HUDEP-2 (cell line): ENCODE results near the gene NFASC.
A peak's percentile ranks its signal among the peaks of the same experiment; 100 is the strongest.

Source experiments
- DNase-seq, 76 experiments: peaks; one replicate each; lab custom pipeline; 2025; ENCODE audit not compliant: unreplicated experiment in 76 of 76; lab: John Stamatoyannopoulos, UW

NFASC gene

DNA sequence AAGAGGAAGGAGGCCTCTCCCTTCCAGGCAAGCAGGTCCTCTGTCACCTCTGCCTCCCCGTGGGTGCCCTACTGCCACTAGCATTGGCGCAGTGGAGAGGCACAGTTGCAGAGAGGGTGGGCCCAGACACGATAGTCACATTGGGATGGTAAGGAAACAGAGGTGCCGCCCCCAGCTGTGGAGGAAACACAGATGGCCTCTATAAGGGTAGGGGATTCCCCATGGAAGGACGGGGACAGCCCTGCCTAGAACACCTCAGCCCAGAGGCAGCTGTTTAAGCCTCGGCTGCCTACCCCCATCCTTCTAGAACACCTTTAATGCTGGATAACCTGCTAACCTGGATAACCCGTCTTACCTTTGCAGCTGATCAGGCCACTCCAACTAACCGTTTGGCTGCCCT is 106.7 kb downstream of the NFASC start:
- no peak for DNase-seq

DNA sequence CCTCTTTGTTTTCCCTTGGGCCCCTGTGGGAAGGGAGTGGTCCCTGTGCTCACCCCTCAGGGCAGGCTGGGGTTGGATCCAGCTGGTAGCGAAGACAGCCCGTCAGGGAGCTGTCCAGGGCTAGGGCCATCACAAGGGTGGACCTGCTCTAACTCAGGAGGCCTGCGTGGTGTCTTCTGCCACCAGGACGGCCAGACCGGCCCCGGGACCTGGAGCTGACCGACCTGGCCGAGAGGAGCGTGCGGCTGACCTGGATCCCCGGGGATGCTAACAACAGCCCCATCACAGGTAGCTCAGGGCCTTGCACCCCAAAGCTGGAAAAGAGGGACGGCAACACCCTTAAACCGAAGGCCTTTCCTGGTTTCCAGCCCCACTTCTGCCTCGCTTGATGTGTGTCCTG is 108.1 kb downstream of the NFASC start:
- DNase-seq: no peak

- DNase-seq: no peak
These were observed 108.6 kb downstream of the NFASC start for GRCh38 chr1:204979306-204979705.

- no peak for DNase-seq
These were observed 109.4 kb downstream of the NFASC start for GRCh38 chr1:204979891-204980649.

DNA sequence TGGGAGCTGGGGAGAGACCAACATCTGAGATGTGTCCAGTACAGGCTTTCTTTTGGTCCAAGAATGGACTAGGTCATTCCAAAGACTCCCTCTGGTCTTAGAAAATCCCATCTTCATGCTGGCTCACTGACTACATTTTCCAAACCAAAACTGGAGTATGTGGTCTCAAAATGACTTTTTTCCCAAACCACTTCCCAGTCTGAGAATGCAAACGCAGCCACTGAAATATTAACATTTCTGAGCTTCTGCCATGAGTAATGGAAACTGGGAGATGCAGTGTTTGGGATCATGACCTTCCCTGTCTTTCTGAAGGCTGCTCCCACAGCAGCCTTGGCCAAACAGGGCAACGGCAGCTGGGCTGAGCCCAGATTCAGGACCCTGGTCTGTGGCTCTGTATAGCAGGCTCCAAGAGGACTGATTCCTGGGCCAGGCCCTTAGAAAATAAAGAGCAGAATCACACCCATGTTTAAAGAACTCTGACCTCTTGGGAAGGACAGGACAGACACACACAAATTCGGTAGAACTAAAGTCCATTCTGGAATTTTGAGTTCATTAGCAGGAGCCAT is 110.3 kb downstream of the NFASC start:
- no peak for DNase-seq

DNA sequence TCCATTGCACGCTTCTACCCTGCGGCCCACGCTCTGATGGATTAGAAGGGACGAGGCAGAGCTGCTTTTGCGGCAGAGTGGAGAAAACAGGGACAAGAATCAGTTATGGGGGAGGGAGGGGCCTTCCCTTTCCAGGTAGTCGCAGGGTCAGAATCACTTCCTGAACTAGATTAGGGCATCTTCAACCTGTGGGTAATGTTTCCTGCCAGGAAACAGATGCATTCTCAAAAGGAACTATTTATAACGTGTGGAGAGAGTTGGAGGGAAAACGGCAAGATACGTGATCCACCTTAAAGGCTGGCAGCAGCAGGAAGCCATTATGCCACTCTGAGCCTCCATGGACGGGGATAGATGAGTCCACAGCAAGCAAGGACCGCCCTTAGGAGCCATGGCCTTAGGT is 112.5 kb downstream of the NFASC start:
- no peak for DNase-seq

GRCh38 chr1:204983881-204984280 is 113.2 kb downstream of the NFASC start:
- no peak for DNase-seq

DNA sequence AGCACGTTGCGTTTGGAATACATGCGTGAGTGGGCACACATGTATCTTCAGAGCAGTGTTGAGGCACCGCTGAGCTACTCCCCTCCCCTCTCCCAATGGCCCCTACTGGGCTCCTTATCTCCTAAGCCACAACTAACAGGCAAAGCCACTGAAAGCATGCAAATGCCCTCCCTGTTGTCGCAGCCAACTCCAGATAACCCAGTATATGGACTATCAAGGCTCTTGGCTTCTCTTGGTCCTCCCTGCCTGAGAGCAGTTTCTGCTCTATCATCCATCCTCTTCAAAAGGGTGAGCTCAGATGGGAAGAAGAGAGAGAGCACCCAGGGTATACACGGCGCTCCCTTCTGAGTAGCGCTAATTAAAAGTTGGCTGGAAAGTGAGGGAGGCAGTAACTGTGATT is 113.8 kb downstream of the NFASC start:
- DNase-seq: peak in 71 of 76 experiments; percentile 12 to 82 (median 53)

- DNase-seq: no peak
These were observed 115.5 kb downstream of the NFASC start for GRCh38 chr1:204986181-204986580.

DNA sequence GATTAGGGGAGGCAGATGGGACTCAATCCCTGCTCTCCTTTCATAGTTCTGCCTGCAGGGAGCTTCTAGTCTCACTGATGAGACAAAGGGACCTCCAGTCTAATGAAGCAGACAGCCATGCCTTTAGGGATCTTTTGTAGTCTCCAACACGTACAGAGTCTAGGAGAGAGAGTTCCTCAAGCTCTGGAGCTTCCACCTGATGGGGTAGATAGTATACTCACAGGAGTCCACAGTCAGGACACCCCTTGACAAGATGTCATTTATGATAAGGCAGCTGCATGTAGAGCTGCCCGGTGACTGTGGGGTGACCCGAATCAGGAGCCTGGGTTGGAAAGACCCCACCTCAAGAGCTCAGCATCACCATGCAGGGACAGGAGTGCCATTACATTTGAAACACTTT is 117.0 kb downstream of the NFASC start:
- no peak for DNase-seq

DNA sequence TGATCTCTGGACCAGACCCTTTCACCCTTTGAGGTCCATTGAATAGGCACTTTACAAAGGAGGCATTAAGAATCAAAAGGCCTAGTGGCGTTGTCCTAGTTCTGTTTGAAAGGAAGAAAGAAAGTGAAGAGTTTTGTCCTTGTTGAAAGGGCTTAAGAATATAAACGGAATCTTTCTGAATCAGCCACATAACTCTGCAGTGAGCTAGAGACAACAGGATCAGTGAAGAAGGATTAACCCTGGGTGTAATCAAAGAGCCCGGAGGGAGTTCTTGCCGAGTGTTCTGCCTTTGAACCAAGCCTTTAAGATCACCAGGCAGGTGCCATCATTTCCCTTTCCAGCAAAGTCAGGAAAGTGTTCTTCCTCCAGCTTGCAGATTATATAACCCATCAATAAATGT is 117.5 kb downstream of the NFASC start:
- DNase-seq: no peak

DNA sequence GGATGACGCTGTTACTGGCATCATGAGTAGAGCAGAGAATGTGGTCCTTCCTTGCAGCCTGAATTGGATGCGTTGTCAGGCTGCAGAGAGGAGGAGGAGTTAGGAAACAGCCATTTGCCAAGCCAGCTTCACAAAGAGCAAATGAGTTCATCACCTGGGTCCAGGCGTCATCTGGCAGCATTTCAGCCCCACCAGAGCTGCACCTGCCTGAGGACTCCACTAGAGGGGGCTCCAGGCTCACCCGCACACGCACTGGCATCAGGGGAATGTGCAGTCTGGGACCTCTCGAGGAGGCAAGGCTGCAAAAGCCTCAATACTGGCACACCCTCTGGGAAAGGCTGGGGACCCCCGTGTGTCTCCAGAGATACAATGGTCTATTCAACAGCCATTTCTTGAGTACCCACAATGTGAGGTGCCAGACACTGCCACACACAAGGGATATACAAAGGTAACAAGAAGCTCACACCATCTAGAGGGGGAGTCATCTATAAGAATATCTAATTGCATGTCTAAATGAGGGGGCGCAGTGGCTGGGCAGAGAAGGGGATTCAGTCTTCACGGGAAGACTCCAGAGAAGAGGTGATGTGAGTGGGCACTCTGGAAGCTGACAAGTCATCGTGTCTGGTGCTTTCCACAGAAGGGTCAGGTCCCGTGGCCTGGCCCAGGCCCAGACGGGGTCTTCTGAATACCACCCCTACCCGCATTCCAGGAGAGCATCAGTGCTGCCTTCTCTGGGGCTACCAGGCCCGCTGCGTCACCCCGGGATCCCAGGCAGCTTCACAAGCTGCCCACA is 118.8 kb downstream of the NFASC start:
- DNase-seq: peak in 59 of 76 experiments; percentile 9 to 82 (median 44)

- no peak for DNase-seq
These were observed 119.5 kb downstream of the NFASC start for GRCh38 chr1:204990059-204990664.

DNA sequence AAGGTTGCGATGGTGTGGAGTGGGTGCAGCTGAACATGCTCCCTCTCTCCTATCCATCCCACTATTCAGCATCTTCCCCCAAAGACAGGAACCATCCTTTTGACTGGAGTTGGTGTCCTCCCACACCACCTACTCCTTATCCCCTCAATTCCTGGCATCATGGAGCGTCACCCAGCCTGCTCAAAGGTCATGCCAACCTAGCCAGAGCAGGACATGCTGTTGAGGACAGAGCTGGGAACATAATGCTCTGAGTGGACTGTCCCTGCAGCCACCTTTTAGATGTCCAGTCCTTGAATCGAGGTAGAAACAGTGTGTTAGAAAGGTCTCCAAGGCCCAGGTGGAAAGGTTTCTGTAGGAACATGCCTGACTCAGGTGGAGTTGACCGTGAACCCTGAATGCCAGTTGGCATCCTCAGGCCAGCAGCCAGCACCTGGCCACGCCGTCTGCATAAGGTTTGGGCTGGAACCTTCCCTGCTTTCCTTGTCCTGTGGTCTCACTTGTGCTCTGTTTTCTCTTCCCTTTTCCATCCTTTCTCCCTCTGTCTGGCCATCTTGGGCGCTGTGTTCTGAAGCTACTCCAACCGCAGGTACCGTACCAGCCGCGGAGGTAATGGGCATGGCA is 120.2 kb downstream of the NFASC start:
- no peak for DNase-seq

- no peak for DNase-seq
These were observed 120.7 kb downstream of the NFASC start for GRCh38 chr1:204991342-204991844.

GRCh38 chr1:204992201-204992997 is 121.7 kb downstream of the NFASC start:
- DNase-seq: no peak

GRCh38 chr1:204992998-204993314 is 122.3 kb downstream of the NFASC start:
- DNase-seq: no peak

DNA sequence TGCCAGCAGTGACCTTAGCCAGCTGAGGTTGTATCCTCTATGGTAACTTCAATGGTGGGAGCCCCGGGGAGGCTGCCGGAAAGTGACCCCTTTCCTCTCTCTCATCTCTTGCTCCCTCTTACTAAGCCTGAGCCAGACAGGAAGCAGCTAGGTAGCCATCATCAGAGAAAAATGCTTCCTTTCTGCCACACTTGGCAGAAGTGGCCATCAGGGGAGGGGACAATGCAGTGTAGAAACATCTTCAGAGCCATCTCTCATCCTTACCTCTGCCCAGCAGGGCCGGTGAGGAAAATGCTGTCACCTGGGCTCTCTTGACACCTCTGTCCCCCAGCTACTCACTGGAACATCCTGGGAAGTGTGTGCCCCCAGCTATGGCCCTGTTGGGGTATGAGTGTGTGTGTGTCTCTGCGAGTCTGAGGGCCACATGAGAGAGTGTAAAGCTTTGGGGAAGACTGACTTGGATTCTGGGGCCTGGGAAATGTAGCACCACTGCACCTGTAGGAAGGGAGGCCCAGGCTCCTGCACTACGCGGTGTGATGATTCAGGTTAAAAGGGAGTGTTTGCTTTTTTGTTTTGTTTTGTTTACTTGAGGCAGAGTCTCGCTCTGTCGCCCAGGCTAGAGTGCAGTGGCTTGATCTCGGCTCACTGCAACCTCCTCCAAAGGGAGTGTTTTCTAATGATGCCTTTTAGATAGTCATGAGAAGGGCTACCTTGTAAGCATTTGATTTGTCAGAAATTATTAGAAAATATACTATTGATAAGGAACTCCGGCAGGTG is 123.6 kb downstream of the NFASC start:
- no peak for DNase-seq

DNA sequence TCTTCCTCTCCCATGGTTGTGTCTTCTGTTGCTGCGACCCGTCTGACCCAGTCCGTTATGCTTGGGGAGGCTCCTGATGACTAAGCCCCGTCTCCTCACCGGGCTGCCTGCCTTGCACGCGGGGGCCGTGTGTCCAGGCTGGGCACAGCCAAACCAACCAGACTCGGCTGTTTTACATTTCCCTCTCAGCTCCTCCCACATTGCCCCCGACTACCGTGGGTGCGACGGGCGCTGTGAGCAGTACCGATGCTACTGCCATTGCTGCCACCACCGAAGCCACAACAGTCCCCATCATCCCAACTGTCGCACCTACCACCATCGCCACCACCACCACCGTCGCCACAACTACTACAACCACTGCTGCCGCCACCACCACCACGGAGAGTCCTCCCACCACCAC is 126.3 kb downstream of the NFASC start:
- no peak for DNase-seq
